ENCODE data around the gene ZBTB8OS.
A peak's percentile ranks its signal among the peaks of the same experiment; 100 is the strongest.
"Not testable (repeated sequence)": the region's sequence is repeated elsewhere in the genome, so short reads cannot be mapped to it uniquely, and the experiment has no call there.

Gene ZBTB8OS

DNA sequence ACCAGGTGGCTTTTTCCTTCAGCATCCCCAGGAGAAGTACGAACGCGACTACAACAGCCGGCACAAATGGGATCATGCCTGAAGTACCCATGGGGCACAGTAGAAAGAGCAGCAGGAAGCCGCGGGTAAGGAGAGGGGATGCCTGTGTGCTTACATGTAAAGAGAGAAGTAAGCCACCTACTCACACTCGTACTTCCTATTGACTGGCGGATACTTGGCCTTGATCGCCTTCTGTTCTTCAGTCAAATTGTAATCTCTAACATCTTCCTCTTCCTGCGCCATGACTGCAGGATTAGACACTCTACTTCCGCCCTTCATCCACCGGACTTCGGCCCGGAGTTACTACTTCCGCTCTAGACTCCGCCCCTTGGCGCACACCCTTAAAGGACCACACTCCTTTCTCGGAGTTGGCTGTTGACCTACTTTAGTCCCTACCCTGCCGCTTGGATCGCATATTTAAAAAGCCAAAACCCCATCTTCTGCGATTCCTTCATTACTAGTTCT lies at the start of gene ZBTB8OS:
Gene ZBTB8OS (minus strand): TSS at position 303 of the 504 bp plus-strand sequence. CDS start 21 bp downstream, at position 282.
- Histone ChIP-seq H3K36me3 (ENCODE audit: control insufficient read depth in 1 of 2, insufficient read depth in 2 of 2, low read length in 2 of 2) (peaks cover 6 to 9% of the 10 kb centered on the region in 2 donors), H3K27me3 (ENCODE audit: low read depth, low read length) (no peaks in the 10 kb centered on the region), H3K9me3 (ENCODE audit: control insufficient read depth in 1 of 2, low read length in 2 of 2) (no peaks in the 10 kb centered on the region), H3K27ac (ENCODE audit: low read length) (peak within 1 kb of the TSS; percentile 100), H3K4me1 (ENCODE audit: control insufficient read depth in 1 of 2, insufficient read depth in 2 of 2, low read length in 2 of 2) (peaks cover 11 to 34% of the 10 kb centered on the region in 2 donors), H3K4me3 (ENCODE audit: low read depth in 1 of 2, low read length in 2 of 2) (peak within 1 kb of the TSS; percentile 85 to 86)

DNA sequence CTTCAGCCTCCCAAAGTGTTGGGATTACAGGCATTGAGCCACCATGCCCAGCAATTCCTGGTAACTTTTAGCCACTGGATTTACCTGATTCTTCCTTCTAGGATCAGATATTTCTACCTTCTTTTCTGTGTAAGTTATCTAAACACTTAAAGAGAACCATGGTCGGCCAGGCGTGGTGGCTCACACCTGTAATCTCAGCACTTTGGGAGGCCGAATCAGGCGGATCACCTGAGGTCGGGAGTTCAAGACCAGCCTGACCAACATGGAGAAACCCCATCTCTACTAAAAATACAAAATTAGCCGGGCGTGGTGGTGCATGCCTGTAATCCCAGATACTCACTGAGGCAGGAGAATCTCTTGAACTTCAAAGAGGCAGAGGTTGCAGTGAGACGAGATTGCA lies 46.6 kb upstream of the ZBTB8OS start:
- not testable (repeated sequence) for H3K4me3 ChIP-seq (ENCODE audit: low read depth in 1 of 2, low read length in 2 of 2); H3K9me3 ChIP-seq (ENCODE audit: control insufficient read depth in 1 of 2, low read length in 2 of 2); H3K27me3 ChIP-seq (ENCODE audit: low read depth, low read length); H3K27ac ChIP-seq (ENCODE audit: low read length); H3K36me3 ChIP-seq (ENCODE audit: control insufficient read depth in 1 of 2, insufficient read depth in 2 of 2, low read length in 2 of 2)
- peaks cover 10 to 11% of the 10 kb centered on the region in 2 donors for H3K4me1 ChIP-seq (ENCODE audit: control insufficient read depth in 1 of 2, insufficient read depth in 2 of 2, low read length in 2 of 2)

DNA sequence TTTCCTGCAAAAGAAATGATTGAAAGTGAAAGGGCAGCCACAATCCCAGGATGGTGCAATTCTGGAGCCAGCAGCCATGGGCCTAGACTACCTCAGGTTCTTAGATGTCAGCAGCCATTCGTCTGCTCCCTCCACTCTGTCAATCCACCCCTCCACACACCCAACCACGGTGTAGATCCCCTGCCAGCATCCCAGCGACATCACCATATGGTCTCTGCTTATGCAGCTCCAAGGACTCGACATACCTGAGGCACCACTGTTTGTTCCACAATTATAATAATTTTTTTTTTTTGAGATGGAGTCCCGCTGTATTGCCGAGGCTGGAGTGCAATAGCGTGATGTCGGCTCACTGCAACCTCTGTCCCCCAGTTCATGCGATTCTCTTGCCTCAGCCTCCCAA lies 45.7 kb upstream of the ZBTB8OS start:
- no peaks in the 10 kb centered on the region for H3K9me3 ChIP-seq (ENCODE audit: control insufficient read depth in 1 of 2, low read length in 2 of 2)
- no peaks in the 10 kb centered on the region for H3K27me3 ChIP-seq (ENCODE audit: low read depth, low read length)
- peaks cover 3 to 6% of the 10 kb centered on the region in 2 donors for H3K36me3 ChIP-seq (ENCODE audit: control insufficient read depth in 1 of 2, insufficient read depth in 2 of 2, low read length in 2 of 2)
- no peak overlapping the region for H3K4me3 ChIP-seq (ENCODE audit: low read depth in 1 of 2, low read length in 2 of 2)
- H3K4me1 ChIP-seq (ENCODE audit: control insufficient read depth in 1 of 2, insufficient read depth in 2 of 2, low read length in 2 of 2), result peaks cover 3 to 6% of the 10 kb centered on the region in 2 donors
- no peak overlapping the region for H3K27ac ChIP-seq (ENCODE audit: low read length)

DNA sequence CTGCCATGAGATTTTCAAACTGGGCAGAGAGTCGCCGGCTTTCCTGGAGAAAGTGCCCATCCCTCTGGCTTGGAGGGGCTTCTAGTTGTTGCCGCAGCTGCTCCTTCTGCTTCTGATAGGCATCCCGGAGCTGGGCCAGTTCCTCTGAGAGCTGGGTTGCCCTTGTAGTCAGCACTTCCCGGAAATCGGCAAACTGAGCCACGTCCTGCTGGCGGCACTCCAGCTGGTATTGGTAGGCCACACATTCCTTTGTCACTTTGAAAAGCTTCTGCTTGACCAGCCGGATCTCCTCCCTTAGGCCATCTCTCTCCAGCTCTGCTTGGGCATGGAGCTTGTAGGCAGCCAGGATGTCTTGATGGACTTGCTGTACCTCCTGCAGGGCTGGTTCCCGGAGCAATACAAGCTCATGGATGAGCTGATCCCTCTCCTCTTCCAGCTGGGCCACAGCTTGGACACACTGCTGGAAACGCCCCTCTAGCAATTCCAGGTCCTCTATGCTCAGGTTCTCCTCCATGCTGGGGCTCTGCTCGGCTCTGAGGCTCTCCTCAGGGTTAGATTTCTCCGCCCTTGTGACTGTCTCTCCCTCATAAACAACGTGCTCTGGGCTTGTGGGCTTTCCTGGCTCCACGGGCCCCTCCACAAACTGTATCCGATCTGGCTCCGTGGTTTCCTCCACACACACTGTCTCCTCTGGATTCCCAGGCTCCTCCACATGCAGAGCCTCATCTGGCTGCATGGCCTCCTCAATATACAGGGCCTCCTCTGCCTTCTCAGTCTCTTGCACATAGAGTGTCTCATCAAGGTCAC lies 45.0 kb upstream of the ZBTB8OS start:
- Histone ChIP-seq H3K27me3 (ENCODE audit: low read depth, low read length) (no peaks in the 10 kb centered on the region), H3K36me3 (ENCODE audit: control insufficient read depth in 1 of 2, insufficient read depth in 2 of 2, low read length in 2 of 2) (peaks cover 3 to 6% of the 10 kb centered on the region in 2 donors), H3K4me3 (ENCODE audit: low read depth in 1 of 2, low read length in 2 of 2) (no peak overlapping the region), H3K4me1 (ENCODE audit: control insufficient read depth in 1 of 2, insufficient read depth in 2 of 2, low read length in 2 of 2) (peaks cover 3 to 6% of the 10 kb centered on the region in 2 donors), H3K27ac (ENCODE audit: low read length) (peak overlapping the region; percentile 39), H3K9me3 (ENCODE audit: control insufficient read depth in 1 of 2, low read length in 2 of 2) (no peaks in the 10 kb centered on the region)

DNA sequence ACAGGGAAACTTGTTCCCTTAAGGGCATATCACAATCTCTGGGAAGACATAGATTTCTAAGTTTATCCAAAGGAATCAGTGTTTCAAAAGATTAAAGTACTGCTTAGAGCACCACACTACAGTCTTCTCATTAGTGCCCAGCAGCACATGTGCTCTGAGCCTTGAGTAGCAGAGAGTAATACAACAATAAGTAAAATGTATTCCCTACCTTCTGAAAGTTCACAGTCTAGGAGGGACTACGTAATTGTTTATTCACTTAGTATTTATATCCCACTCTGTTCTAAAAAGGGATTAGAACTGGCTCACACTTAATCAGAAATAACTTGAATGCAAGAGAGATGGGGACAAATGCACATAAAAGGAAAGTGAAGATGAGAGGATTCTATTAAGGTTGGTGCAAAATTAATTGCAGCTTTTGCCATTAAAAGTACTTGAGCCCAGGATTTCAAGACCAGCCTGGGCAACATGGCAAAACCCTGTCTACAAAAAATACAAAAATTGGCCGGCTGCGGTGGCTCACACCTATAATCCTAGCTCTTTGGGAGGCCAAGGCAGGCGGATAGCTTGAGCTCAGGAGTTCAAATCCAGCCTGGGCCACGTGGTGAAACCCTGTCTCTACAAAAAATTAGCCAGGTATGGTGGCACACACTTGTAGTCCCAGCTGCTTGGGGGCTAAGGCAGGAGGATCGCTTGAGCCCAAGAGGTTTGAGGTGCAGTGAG lies 43.3 kb upstream of the ZBTB8OS start:
- peak overlapping the region; percentile 49 for H3K27ac ChIP-seq (ENCODE audit: low read length)
- no peaks in the 10 kb centered on the region for H3K27me3 ChIP-seq (ENCODE audit: low read depth, low read length)
- H3K4me1 ChIP-seq (ENCODE audit: control insufficient read depth in 1 of 2, insufficient read depth in 2 of 2, low read length in 2 of 2), result peaks cover 3 to 6% of the 10 kb centered on the region in 2 donors
- H3K9me3 ChIP-seq (ENCODE audit: control insufficient read depth in 1 of 2, low read length in 2 of 2), result no peaks in the 10 kb centered on the region
- H3K4me3 ChIP-seq (ENCODE audit: low read depth in 1 of 2, low read length in 2 of 2), result no peak overlapping the region
- peaks cover 3 to 6% of the 10 kb centered on the region in 2 donors for H3K36me3 ChIP-seq (ENCODE audit: control insufficient read depth in 1 of 2, insufficient read depth in 2 of 2, low read length in 2 of 2)

DNA sequence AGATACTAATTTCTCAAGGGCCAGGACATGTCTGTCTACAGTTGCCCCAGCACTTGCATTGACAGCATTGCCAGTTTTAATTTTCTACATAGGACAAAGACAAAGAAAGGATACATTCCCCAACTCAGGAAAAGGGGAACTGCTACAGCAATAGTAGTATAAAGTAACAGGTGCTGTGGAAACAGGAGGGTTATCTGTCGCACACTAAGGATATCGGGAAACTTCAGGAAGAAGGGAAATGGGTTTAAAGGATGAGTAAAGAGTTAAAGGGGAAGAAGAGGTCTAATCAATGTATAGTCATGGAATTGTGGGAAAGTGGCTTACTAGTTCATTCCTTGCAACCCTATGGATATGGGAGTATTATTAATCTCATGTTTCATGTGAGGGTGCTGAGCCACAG lies 36.0 kb upstream of the ZBTB8OS start:
- Histone ChIP-seq H3K27me3 (ENCODE audit: low read depth, low read length) (no peaks in the 10 kb centered on the region), H3K27ac (ENCODE audit: low read length) (no peak overlapping the region), H3K4me3 (ENCODE audit: low read depth in 1 of 2, low read length in 2 of 2) (no peak overlapping the region), H3K9me3 (ENCODE audit: control insufficient read depth in 1 of 2, low read length in 2 of 2) (no peaks in the 10 kb centered on the region), H3K4me1 (ENCODE audit: control insufficient read depth in 1 of 2, insufficient read depth in 2 of 2, low read length in 2 of 2) (peaks cover 6 to 13% of the 10 kb centered on the region in 2 donors), H3K36me3 (ENCODE audit: control insufficient read depth in 1 of 2, insufficient read depth in 2 of 2, low read length in 2 of 2) (peaks cover 23 to 32% of the 10 kb centered on the region in 2 donors)

DNA sequence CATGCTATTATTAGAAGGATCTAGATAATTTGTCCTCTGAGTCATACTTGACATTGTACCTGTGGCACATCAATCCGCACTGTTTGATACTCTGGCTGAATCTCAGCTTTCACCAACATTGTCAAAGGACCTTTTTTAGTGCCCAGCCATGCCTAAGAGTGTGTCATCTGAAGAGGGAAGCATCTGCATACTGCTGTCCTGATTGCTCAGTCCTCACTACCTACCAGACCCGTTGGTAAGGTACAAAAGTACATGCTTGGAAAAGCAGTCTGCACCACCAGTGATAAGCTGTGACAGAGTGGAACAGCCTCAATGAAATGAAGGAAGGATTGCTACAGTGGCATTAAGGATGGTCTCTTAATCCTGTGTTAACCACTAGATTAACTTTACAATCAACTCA lies 35.1 kb upstream of the ZBTB8OS start:
- H3K36me3 ChIP-seq (ENCODE audit: control insufficient read depth in 1 of 2, insufficient read depth in 2 of 2, low read length in 2 of 2), result peaks cover 26 to 40% of the 10 kb centered on the region in 2 donors
- H3K27ac ChIP-seq (ENCODE audit: low read length), result no peak overlapping the region
- no peak overlapping the region for H3K4me3 ChIP-seq (ENCODE audit: low read depth in 1 of 2, low read length in 2 of 2)
- no peaks in the 10 kb centered on the region for H3K27me3 ChIP-seq (ENCODE audit: low read depth, low read length)
- H3K9me3 ChIP-seq (ENCODE audit: control insufficient read depth in 1 of 2, low read length in 2 of 2), result no peaks in the 10 kb centered on the region
- H3K4me1 ChIP-seq (ENCODE audit: control insufficient read depth in 1 of 2, insufficient read depth in 2 of 2, low read length in 2 of 2), result peaks cover 6 to 14% of the 10 kb centered on the region in 2 donors

DNA sequence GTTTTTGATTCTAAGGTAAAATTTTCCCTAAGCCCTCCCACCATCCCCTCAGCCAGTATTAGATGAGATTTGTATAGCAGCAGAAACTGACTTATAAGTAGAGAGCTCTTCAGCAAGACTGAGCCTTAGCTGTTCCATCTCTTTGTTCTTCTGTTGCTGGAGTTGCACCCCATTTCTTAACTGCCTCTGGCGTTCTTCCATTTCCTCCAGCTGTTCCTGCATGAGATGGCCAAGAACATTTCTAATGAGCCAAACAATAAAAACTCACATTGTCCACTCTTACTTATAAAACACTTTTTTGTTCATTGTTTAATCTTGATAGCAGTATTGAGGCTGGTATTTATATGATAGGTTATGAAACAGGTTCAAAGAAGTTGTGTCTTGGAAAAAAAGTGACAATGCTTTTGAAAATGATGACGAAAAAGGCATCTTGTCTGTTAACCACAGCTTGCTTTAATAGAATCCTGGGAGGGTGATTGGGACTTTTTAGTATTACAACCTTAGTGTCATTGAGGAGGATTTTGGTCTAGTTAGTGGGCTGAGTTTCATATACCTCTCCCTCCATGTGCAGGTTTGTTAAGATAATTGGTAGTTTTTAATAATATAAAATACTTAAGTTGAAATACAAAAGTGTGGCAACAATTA lies 33.9 kb upstream of the ZBTB8OS start:
- no peak overlapping the region for H3K4me3 ChIP-seq (ENCODE audit: low read depth in 1 of 2, low read length in 2 of 2)
- peaks cover 26 to 44% of the 10 kb centered on the region in 2 donors for H3K36me3 ChIP-seq (ENCODE audit: control insufficient read depth in 1 of 2, insufficient read depth in 2 of 2, low read length in 2 of 2)
- no peaks in the 10 kb centered on the region for H3K27me3 ChIP-seq (ENCODE audit: low read depth, low read length)
- no peaks in the 10 kb centered on the region for H3K9me3 ChIP-seq (ENCODE audit: control insufficient read depth in 1 of 2, low read length in 2 of 2)
- H3K27ac ChIP-seq (ENCODE audit: low read length), result peak overlapping the region; percentile 14
- H3K4me1 ChIP-seq (ENCODE audit: control insufficient read depth in 1 of 2, insufficient read depth in 2 of 2, low read length in 2 of 2), result peaks cover 6 to 14% of the 10 kb centered on the region in 2 donors

DNA sequence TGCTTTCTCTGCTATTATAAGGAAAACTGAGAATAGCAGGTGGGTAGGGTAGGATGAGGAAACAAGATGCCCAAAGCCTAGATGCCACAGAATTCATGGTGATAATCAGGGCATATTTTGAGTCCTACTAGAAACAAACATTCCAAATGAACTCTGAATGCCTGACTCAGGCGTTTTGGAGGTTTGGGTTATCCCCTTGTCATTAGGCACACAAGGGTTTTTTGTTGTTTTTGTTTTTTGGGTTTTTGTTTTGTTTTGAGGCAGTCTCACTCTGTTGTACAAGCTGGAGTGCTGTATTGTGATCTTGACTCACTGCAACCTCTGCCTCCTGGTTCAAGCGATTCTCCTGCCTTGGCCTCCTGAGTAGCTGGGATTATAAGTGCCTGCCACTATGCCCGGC lies 33.0 kb upstream of the ZBTB8OS start:
- peaks cover 6 to 14% of the 10 kb centered on the region in 2 donors for H3K4me1 ChIP-seq (ENCODE audit: control insufficient read depth in 1 of 2, insufficient read depth in 2 of 2, low read length in 2 of 2)
- H3K27ac ChIP-seq (ENCODE audit: low read length), result peak overlapping the region; percentile 14
- H3K36me3 ChIP-seq (ENCODE audit: control insufficient read depth in 1 of 2, insufficient read depth in 2 of 2, low read length in 2 of 2), result peaks cover 26 to 51% of the 10 kb centered on the region in 2 donors
- no peak overlapping the region for H3K4me3 ChIP-seq (ENCODE audit: low read depth in 1 of 2, low read length in 2 of 2)
- H3K9me3 ChIP-seq (ENCODE audit: control insufficient read depth in 1 of 2, low read length in 2 of 2), result no peaks in the 10 kb centered on the region
- H3K27me3 ChIP-seq (ENCODE audit: low read depth, low read length), result no peaks in the 10 kb centered on the region

DNA sequence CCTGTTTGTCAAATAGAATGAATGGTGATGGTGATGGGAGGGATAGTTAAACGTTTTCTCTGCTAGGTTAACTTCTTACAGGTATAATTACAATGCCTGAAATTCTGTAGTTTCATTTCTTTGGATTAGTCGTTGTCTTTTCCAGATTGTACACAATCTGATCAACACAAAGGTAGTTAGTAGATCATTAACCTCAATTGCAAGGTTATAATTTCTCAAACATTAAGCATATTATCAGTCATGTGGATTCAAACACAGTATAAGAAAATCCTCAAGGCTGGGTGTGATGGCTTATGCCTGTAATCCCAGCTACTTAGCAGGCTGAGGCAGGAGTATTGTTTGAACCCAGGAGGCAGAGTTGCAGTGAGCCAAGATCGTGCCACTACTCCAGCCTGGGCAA lies 31.6 kb upstream of the ZBTB8OS start:
- no peak overlapping the region for H3K27ac ChIP-seq (ENCODE audit: low read length)
- H3K9me3 ChIP-seq (ENCODE audit: control insufficient read depth in 1 of 2, low read length in 2 of 2), result no peaks in the 10 kb centered on the region
- no peak overlapping the region for H3K4me3 ChIP-seq (ENCODE audit: low read depth in 1 of 2, low read length in 2 of 2)
- H3K27me3 ChIP-seq (ENCODE audit: low read depth, low read length), result no peaks in the 10 kb centered on the region
- peaks cover 6 to 14% of the 10 kb centered on the region in 2 donors for H3K4me1 ChIP-seq (ENCODE audit: control insufficient read depth in 1 of 2, insufficient read depth in 2 of 2, low read length in 2 of 2)
- peaks cover 35 to 62% of the 10 kb centered on the region in 2 donors for H3K36me3 ChIP-seq (ENCODE audit: control insufficient read depth in 1 of 2, insufficient read depth in 2 of 2, low read length in 2 of 2)

DNA sequence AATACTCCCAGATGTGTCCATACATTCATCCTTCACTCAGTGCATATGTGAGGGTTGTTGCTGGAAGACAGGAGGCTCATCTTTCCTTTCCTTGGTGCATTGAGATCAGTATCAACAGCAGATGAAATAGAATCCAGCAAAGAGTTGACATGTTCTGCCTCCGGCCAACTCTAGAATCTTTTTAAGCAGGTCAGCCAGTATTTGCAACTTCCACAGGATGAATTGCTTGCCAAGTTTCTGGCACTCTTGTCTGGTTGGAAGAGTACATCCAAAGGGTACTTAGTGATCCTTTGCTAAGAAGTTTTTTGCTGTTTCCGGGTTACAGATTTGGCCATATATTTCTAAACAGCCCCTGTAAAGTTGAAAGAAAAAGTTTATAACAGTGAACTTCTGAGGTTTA lies 31.2 kb upstream of the ZBTB8OS start:
- peaks cover 6 to 14% of the 10 kb centered on the region in 2 donors for H3K4me1 ChIP-seq (ENCODE audit: control insufficient read depth in 1 of 2, insufficient read depth in 2 of 2, low read length in 2 of 2)
- H3K36me3 ChIP-seq (ENCODE audit: control insufficient read depth in 1 of 2, insufficient read depth in 2 of 2, low read length in 2 of 2), result peaks cover 36 to 67% of the 10 kb centered on the region in 2 donors
- H3K9me3 ChIP-seq (ENCODE audit: control insufficient read depth in 1 of 2, low read length in 2 of 2), result no peaks in the 10 kb centered on the region

More for the DNA sequence above, 31.2 kb upstream of the ZBTB8OS start:
- H3K4me3 ChIP-seq (ENCODE audit: low read depth in 1 of 2, low read length in 2 of 2), result no peak overlapping the region
- no peak overlapping the region for H3K27ac ChIP-seq (ENCODE audit: low read length)
- no peaks in the 10 kb centered on the region for H3K27me3 ChIP-seq (ENCODE audit: low read depth, low read length)
